Spleen (tissue), 7 donors: ENCODE measurements around the gene TMEM181.

Source experiments
- CTCF ChIP-seq, 11 experiments: fragments of 200-600 bp in 7 of 11; fragments of 450-650 bp in 4 of 11; sonication (generic) in 4 of 11; IDR thresholded peaks in 8 of 11; conservative IDR thresholded peaks in 3 of 11; 1 replicate in 7 of 11; 2 replicates in 4 of 11; pipeline versions ENCODE4 v1.4.0 to v1.8.0; 2016 to 2021; ENCODE audit warnings: antibody characterized with exemption in 11 of 11, inconsistent platforms in 4 of 11, mild to moderate bottlenecking in 1 of 11
- POLR2A ChIP-seq, 3 donors: fragments of 450-650 bp; IDR thresholded peaks; one replicate each; pipeline ENCODE4 v1.5.1; 2017; ENCODE audit warnings: antibody characterized with exemption in 3 of 3, mild to moderate bottlenecking in 1 of 3
- donor health status: DM: no; HTN: no; CAD: no; lungs with moderate emphysema.
- donor health status: DM: no; HTN: no; CAD: no.
- donor health status: DM: no; HTN: no; CAD: no.

DNA sequence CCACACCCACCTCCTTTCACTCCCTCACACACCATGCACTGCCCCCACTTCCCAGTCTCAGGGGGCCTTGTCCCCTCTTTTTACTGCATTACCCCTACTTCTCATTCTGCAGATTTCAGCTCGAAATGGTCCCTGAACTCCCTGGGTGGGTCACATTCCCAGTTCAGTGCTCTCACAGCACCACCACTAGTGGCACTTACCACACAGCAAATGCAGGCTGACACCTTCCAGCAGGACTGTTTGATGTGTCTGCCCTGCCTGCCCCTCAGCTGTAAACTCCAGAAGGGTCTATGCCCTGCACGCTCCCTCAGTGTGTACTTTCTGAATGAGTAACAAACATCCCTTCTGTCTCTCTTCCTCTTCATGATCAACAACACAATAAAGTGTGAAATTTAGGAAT lies 80.6 kb downstream of the TMEM181 start:
- TF ChIP-seq POLR2A (IDR thresholded peaks at IDR 0.05) (no peak), CTCF (IDR thresholded peaks at IDR 0.05 in 8 of 11, conservative IDR thresholded peaks at IDR 0.05 in 3 of 11) (no peak)
